ELR (cell line): ENCODE data around the gene NID1.
"Not testable (repeated sequence)": the region's sequence is repeated elsewhere in the genome, so short reads cannot be mapped to it uniquely, and the experiment has no call there.

Experiments
- DNase-seq: peaks from one replicate; pipeline ENCODE4 v3.0.0-alpha.2; 2015; ENCODE audit warnings: low read depth

The NID1 gene

DNA sequence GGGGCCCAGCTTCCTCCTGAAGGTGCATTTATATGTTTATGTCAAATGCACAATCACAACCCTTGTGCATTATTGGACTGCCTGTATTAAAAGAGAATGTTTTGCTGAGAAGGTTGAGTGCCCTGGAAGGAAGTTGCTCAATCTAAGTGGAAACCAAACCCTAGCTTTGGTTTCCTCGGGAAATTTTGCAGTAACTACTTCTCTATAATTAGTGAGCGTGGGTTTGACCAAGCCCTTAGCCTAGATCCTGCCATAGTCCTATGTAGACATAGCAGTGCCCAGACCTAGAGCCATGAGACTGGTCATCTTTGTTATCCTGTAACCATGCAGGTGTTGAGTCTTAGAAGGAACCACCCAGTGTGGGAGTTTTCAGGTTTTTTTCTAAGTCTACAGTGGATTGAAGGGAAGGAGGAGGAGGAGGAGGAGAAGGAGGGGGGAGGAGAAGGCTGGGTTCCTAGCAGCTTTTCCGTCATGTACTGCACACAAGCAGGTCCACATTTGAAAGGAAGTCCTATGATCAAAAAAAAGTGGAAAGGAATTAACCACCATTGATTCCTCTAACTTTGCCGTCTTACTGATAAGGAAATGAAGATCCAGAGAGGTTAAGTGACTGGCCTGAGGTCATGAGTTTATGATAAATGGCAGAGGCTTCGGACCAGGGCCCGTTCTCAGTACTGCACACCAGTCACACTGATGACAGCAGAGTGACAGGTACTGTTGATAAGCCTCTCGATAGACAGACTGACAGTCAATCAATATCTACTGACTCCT is 126.0 kb downstream of the NID1 start:
- no peak for DNase-seq

GRCh38 chr1:235937123-235937522 is 127.8 kb downstream of the NID1 start:
- DNase-seq, result no peak

DNA sequence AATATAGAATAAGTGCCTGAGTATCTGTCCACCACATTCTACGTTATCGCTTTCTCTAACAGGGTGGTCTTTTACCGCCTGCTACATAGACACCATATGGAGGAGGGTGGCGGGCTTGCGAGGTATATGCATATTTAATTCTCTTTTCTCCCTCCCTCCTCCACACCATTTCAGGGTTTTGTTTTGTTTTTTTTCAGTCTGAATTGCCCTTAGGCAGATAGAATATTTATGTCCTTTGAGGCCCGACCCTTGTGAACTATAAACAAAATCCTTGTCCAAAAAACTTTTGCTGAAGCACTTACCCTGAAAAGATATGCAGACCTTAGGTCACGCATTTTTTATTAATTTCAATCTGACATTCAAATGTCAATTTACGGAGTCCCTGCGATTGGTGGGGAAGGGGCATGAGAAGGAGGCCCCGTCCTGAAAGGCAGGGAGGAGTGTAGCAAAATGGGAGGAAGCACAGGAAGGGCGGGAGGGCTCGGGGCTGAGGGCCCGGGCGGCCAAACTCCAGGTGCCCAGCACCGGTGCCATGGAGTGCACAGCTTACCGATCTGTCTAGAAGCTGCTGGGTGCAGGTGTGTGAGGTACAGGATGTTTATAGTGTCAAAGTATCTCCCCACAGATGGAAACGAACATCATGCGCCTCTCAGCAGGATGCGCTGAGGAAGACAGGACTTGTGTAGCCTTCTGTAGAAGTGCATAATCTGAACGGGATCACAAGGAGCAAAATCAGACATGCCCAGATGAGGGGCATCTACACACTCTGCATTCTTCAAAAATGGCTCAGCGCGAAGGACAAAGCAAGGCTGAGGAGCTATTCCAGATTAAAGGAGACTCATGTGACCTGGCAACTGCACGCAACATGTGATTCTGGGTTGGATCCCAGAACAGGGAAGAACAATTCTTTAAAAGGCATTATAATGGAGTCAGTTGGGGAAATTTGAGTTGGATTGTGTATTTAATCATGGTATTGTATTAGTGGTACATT is 129.4 kb downstream of the NID1 start:
- DNase-seq, result no peak

DNA sequence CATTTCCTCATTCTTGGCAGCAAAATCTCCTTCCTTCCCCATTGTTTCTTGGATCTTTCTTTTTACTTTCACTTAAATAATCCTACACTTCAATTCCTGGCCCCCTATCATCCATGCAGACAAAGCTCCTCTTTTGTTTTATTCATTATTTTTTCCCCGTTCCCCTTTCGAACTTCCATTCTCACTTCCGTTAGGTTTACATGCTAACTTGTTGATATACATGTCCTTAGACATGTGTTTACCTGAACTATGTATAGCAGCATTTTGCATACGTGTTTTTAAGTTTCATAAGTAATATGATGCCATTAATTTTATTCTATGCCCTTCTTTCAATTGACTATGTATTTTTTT is 131.1 kb downstream of the NID1 start:
- no peak for DNase-seq

DNA sequence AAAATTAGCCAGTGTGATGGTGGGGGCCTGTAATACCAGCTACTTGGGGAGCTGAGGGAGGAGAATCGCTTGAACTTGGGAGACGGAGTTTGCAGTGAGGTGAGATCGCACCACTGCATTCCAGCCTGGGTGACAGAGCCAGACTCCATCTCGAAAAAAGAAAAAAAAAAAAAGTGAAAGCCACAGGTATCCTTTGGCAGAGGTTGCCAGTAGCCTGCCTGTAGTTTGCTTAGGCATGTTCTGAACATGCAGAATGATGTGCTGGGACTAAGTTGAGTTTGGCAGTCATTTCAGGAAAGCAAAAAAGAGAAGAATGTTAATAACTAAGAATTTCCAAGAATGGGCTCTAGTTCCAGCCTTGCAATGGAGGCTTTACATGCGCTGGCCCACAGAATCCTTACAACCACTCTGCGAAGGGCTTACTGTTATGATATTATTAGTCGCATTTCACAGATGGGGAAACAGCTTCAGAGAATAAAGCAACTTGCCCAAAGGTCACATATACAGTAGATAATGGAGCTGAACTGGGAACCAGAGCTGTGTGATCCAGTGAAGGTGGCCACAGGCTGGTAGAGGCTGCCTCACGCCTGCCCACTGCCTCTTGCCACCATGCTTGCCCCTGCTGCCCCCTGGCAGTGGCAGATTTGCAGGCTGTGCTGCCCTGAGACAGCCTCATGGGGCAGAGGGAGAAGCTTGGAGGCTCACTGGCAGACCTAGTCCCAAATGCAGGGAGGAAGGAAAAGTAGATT is 131.7 kb downstream of the NID1 start:
- DNase-seq, result no peak

- no peak for DNase-seq
Measured at GRCh38 chr1:235932090-235932510, 132.8 kb downstream of the NID1 start.

GRCh38 chr1:235931171-235931738 is 133.6 kb downstream of the NID1 start:
- no peak for DNase-seq

DNA sequence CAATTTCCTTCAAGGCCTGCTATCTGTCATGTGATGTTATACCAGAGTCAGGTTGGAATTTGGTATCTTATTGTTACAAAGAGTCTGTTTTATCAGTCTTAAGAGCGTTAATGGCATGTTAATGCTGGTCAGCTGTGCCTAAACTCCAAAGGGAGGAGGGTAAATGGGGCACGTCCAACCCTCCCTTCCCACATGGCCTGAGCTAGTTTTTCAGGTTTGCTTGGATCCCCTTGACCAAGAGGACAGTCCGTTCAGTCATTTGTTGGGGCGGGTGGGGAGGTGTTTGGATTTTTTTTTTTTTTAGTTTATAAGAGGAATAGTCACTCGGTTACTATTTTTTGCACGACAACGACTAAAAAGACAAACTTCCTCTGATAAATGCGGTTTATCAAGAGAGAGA is 134.3 kb downstream of the NID1 start:
- no peak for DNase-seq

DNA sequence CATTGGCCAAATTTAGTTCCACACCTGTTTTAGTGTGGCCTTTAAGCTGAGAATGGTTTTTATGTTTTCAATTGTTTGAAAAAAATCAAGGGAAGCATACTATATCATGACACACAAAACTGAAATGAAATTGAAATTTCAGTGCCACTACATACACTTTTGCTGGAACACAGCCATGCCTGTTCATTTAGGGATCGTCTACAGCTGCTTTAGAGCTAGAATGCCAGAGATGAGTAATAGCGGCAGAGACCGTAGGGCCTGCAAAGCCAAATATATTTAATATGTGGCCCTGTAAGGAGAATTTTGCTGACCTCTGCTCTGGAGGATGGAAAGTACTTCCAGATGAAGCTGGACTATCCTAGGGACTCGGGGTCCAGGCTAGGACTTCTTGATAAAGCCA is 135.7 kb downstream of the NID1 start:
- DNase-seq, result no peak

- DNase-seq, result no peak
Measured at GRCh38 chr1:235928197-235928596, 136.7 kb downstream of the NID1 start.

DNA sequence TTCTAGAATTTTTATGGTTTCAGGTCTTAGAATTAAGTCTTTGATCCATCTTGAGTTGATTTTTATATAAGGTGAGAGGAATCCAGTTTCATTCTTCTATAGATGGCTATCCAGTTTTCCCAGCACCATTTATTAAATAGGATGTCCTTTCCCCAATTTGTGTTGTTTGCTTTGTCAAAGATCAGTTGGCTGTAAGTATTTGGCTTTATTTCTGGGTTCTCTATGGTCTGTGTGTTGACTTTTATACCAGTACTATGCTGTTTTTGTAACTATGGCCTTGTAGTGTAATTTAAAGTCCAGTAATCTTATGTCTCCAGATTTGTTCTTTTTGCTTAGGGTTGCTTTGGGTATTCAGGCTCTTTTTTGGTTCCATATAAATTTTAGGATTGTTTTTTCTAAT is 137.3 kb downstream of the NID1 start:
- not testable (repeated sequence) for DNase-seq
